ENCODE results near the gene SLC12A6. TPM values are rescaled to one million over a fixed set of nuclear protein-coding genes. Genes with fewer than 3 reads are reported as not detected.

SLC12A6 gene
- total RNA-seq, 1 experiment from 2014 or later: 19.5 TPM

- BruUV-seq (replicated peaks): no TSS peak
- Histone ChIP-seq H3K36me3 (ENCODE audit: control insufficient read depth, insufficient read depth, low read length) (no peaks in the 10 kb centered on the region), H3K4me1 (ENCODE audit: control insufficient read depth, insufficient read depth, low read length) (no peaks in the 10 kb centered on the region), H3K4me3 (ENCODE audit: low read depth in 2 of 2, low read length in 2 of 2) (no peak overlapping the region), H3K27me3 (ENCODE audit: control insufficient read depth, insufficient read depth, low read length) (no peaks in the 10 kb centered on the region), H3K27ac (ENCODE audit: low read length) (no peak overlapping the region), H3K9me3 (ENCODE audit: control insufficient read depth, insufficient read depth, low read depth, low read length) (no peaks in the 10 kb centered on the region)
- ATAC-seq: no peak
- DNase-seq (ENCODE audit: low read depth, low spot score): no peak
- in situ Hi-C loops (cut with HindIII; ENCODE audit: low pct_unique_long_range_greater_than_20kb, low sequenced_read_pairs) (no loop called here), intact Hi-C loops (cut with micrococcal nuclease; ENCODE audit: unreplicated experiment) (loop anchor here (10.0 kb wide), 1 partner anchor 84 kb away; no protein-coding TSS in a partner anchor)
- TF ChIP-seq POLR2AphosphoS5 (IDR thresholded peaks at IDR 0.05; ENCODE audit: low read depth, low read length): no peak
- no peak for TF ChIP-seq SIN3A (IDR thresholded peaks at IDR 0.05; ENCODE audit: borderline replicate concordance, insufficient read depth, low read depth, low read length)
- TF ChIP-seq REST (IDR thresholded peaks at IDR 0.05; ENCODE audit: insufficient read depth in 1 of 2, low read depth in 2 of 2, low read length in 1 of 2): no peak
- TF ChIP-seq CTCF (IDR thresholded peaks at IDR 0.05): no peak
- TF ChIP-seq TCF7L2 (IDR thresholded peaks at IDR 0.05; ENCODE audit: low read depth, low read length): no peak
- CTCF ChIA-PET: interaction anchor here (0.6 kb wide), 1 partner anchor 59 kb away, joined by 5 read pairs; no protein-coding TSS in a partner anchor
- POLR2A ChIA-PET: interaction anchor here (0.6 to 1.6 kb wide), 2 partner anchors 10 to 638 kb away, joined by 4 to 5 read pairs; no protein-coding TSS in a partner anchor
Observed at GRCh38 chr15:34329006-34329405, 8.6 kb downstream of the SLC12A6 start.

- Histone ChIP-seq H3K27ac (ENCODE audit: low read length) (no peak overlapping the region), H3K4me3 (ENCODE audit: low read depth in 2 of 2, low read length in 2 of 2) (no peak overlapping the region), H3K36me3 (ENCODE audit: control insufficient read depth, insufficient read depth, low read length) (no peaks in the 10 kb centered on the region), H3K27me3 (ENCODE audit: control insufficient read depth, insufficient read depth, low read length) (no peaks in the 10 kb centered on the region), H3K9me3 (ENCODE audit: control insufficient read depth, insufficient read depth, low read depth, low read length) (no peaks in the 10 kb centered on the region), H3K4me1 (ENCODE audit: control insufficient read depth, insufficient read depth, low read length) (no peaks in the 10 kb centered on the region)
- ATAC-seq (no peak), DNase-seq (ENCODE audit: low read depth, low spot score) (no peak)
- in situ Hi-C loops (cut with HindIII; ENCODE audit: low pct_unique_long_range_greater_than_20kb, low sequenced_read_pairs): no loop called here
- BruUV-seq (replicated peaks): no TSS peak
- ChIA-PET CTCF (no interaction called here), POLR2A (interaction anchor here (0.6 to 1.6 kb wide), 2 partner anchors 9 to 12 kb away, joined by 3 to 4 read pairs; no protein-coding TSS in a partner anchor)
- TF ChIP-seq POLR2AphosphoS5 (IDR thresholded peaks at IDR 0.05; ENCODE audit: low read depth, low read length): no peak
- TF ChIP-seq CTCF (IDR thresholded peaks at IDR 0.05): no peak
- TF ChIP-seq REST (IDR thresholded peaks at IDR 0.05; ENCODE audit: insufficient read depth in 1 of 2, low read depth in 2 of 2, low read length in 1 of 2): no peak
- no peak for TF ChIP-seq TCF7L2 (IDR thresholded peaks at IDR 0.05; ENCODE audit: low read depth, low read length)
- no peak for TF ChIP-seq SIN3A (IDR thresholded peaks at IDR 0.05; ENCODE audit: borderline replicate concordance, insufficient read depth, low read depth, low read length)
- intact Hi-C loops (cut with micrococcal nuclease; ENCODE audit: unreplicated experiment): loop anchor here (10.0 kb wide), 1 partner anchor 83 kb away; no protein-coding TSS in a partner anchor
Observed at GRCh38 chr15:34327906-34328305, 9.7 kb downstream of the SLC12A6 start.

Measured in Panc1 (cell line).